ENCODE measurements around the gene SHISA9. TPM values are rescaled to one million over a fixed set of nuclear protein-coding genes. Genes with fewer than 3 reads are reported as not detected.
"Not testable (repeated sequence)": the region's sequence is repeated elsewhere in the genome, so short reads cannot be mapped to it uniquely, and the experiment has no call there.

SHISA9 gene
- under 1 TPM; 0.06 to 0.97 (median 0.15) TPM for total RNA-seq
- under 1 TPM; 0.01 to 0.13 (median 0.03) TPM for polyA plus RNA-seq
- long read RNA-seq, donor 1, result 0 reads
- long read RNA-seq, donor 2, result 0 reads

DNA sequence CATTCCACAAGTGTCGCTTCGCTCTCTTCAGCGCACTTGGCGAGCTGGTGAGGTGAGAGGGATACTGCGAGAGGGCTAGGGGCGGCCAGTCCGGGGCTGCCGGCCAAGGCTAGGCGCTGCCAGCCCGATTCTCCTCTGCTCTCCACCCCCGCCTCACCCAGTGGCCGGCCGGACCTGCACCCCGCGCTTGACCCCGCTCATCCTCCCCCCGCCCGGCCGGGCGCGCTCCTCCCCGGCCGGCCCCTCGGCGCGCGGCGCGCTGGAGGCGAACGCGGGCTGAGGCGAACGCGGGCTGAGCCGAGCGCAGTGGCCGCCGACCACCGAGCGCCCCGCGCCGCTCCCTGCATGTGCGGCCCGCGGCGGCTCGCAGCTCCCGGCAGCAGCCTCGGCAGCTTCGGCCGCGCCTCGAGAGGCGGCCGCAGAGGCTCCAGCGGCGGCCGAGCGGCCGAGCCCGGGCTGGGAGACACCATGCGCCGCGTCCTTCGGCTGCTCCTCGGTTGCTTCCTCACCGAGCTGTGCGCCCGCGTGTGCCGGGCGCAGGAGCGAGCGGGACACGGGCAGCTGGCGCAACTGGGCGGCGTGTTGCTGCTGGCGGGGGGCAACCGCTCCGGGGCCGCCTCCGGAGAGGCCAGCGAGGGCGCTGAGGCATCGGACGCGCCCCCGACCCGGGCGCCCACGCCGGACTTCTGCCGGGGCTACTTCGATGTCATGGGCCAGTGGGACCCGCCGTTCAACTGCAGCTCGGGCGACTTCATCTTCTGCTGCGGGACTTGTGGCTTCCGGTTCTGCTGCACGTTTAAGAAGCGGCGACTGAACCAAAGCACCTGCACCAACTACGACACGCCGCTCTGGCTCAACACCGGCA is at the start of gene SHISA9:
Gene SHISA9, plus strand, starts transcription at position 2 of the 865 bp plus-strand sequence.
- Histone ChIP-seq H3K36me3 (ENCODE audit: insufficient read depth in 1 of 2, low read depth in 1 of 2) (no peaks in the 10 kb centered on the region), H3K4me3 (peak within 1 kb of the TSS; percentile 28), H3K27ac (no peak within 1 kb of the TSS), H3K4me1 (no peaks in the 10 kb centered on the region), H3K27me3 (ENCODE audit: insufficient read depth in 3 of 3, low read length in 2 of 3) (peaks cover 0 to 64% (median 21%) of the 10 kb centered on the region in 3 donors), H3K9me3 (no peaks in the 10 kb centered on the region)
- ATAC-seq (no peak), DNase-seq (no peak)
- intact Hi-C loops (cut with DNase I), result no loop called here
- TF ChIP-seq, protein P1, sequence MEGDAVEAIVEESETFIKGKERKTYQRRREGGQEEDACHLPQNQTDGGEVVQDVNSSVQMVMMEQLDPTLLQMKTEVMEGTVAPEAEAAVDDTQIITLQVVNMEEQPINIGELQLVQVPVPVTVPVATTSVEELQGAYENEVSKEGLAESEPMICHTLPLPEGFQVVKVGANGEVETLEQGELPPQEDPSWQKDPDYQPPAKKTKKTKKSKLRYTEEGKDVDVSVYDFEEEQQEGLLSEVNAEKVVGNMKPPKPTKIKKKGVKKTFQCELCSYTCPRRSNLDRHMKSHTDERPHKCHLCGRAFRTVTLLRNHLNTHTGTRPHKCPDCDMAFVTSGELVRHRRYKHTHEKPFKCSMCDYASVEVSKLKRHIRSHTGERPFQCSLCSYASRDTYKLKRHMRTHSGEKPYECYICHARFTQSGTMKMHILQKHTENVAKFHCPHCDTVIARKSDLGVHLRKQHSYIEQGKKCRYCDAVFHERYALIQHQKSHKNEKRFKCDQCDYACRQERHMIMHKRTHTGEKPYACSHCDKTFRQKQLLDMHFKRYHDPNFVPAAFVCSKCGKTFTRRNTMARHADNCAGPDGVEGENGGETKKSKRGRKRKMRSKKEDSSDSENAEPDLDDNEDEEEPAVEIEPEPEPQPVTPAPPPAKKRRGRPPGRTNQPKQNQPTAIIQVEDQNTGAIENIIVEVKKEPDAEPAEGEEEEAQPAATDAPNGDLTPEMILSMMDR (IDR thresholded peaks at IDR 0.05), result no peak
- WGBS, 3 donors, result 0 to 1% (median 0%) methylated on average over 45 to 110 of the region's 110 CpGs

DNA sequence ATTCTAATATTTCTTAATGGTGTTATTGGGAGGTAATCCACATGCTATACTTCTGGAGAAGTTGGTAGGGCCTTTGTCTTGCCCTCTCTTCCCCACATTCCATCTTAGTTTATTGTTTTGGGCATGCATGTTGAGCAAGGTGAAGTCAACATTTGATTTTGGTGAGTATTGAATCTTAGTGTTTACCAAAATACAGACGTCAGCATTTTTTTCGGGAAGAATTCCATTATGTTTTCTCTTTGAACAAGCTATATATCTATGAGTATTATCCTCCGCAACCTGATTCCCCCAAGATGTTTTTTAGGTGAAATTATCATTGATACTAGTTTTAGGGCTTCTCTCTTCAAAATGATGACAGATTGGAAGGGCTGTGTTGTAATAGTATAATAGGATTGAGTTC is 47.4 kb upstream of the SHISA9 start:
- 93 to 98% (median 94%) methylated on average over 3 of the region's 3 CpGs for WGBS, 3 donors
- ATAC-seq, result no peak

GRCh38 chr16:12857435-12857834 is 44.0 kb upstream of the SHISA9 start:
- 83 to 92% (median 89%) methylated on average over 2 of the region's 2 CpGs for WGBS, 3 donors
- H3K27ac ChIP-seq; H3K36me3 ChIP-seq (ENCODE audit: insufficient read depth in 1 of 2, low read depth in 1 of 2); H3K27me3 ChIP-seq (ENCODE audit: insufficient read depth in 3 of 3, low read length in 2 of 3); intact Hi-C loops (cut with DNase I); DNase-seq; H3K4me3 ChIP-seq; H3K4me1 ChIP-seq; ATAC-seq: not testable (repeated sequence)
- H3K9me3 ChIP-seq, result peaks cover 13% of the 10 kb centered on the region

More for the DNA sequence above, 47.4 kb upstream of the SHISA9 start:
- Histone ChIP-seq H3K27me3 (ENCODE audit: insufficient read depth in 3 of 3, low read length in 2 of 3) (no peaks in the 10 kb centered on the region), H3K4me3 (no peak overlapping the region), H3K27ac (no peak overlapping the region), H3K4me1 (no peaks in the 10 kb centered on the region), H3K9me3 (peaks cover 13% of the 10 kb centered on the region), H3K36me3 (ENCODE audit: insufficient read depth in 1 of 2, low read depth in 1 of 2) (no peaks in the 10 kb centered on the region)
- DNase-seq, result no peak
- TF ChIP-seq, protein P1 (IDR thresholded peaks at IDR 0.05), result no peak
- intact Hi-C loops (cut with DNase I), result no loop called here

GRCh38 chr16:12862327-12862726 is 39.1 kb upstream of the SHISA9 start:
- 83 to 87% (median 86%) methylated on average over 22 of the region's 22 CpGs for WGBS, 3 donors
- ATAC-seq, result no peak

GRCh38 chr16:12862941-12863340 is 38.5 kb upstream of the SHISA9 start:
- H3K27me3 ChIP-seq (ENCODE audit: insufficient read depth in 3 of 3, low read length in 2 of 3), result peaks cover 0 to 2% (median 0%) of the 10 kb centered on the region in 3 donors
- intact Hi-C loops (cut with DNase I), result loop anchor here in 1 of 2 donors (10.0 kb wide), 1 partner anchor 72 kb away; no protein-coding TSS in a partner anchor
- no peak for DNase-seq
- H3K9me3 ChIP-seq, result no peaks in the 10 kb centered on the region
- no peak overlapping the region for H3K4me3 ChIP-seq
- TF ChIP-seq, protein P1 (IDR thresholded peaks at IDR 0.05), result no peak
- H3K27ac ChIP-seq, result no peak overlapping the region
- H3K36me3 ChIP-seq (ENCODE audit: insufficient read depth in 1 of 2, low read depth in 1 of 2), result no peaks in the 10 kb centered on the region
- no peak for ATAC-seq
- WGBS, 3 donors, result 80 to 84% (median 81%) methylated on average over 5 of the region's 5 CpGs
- H3K4me1 ChIP-seq, result no peaks in the 10 kb centered on the region

More at GRCh38 chr16:12862327-12862726, 39.1 kb upstream of the SHISA9 start:
- DNase-seq, result no peak
- Histone ChIP-seq H3K4me3 (no peak overlapping the region), H3K4me1 (no peaks in the 10 kb centered on the region), H3K9me3 (peaks cover 1% of the 10 kb centered on the region), H3K27ac (no peak overlapping the region), H3K27me3 (ENCODE audit: insufficient read depth in 3 of 3, low read length in 2 of 3) (peaks cover 0 to 2% (median 0%) of the 10 kb centered on the region in 3 donors), H3K36me3 (ENCODE audit: insufficient read depth in 1 of 2, low read depth in 1 of 2) (no peaks in the 10 kb centered on the region)
- intact Hi-C loops (cut with DNase I), result loop anchor here in 1 of 2 donors (10.0 kb wide), 1 partner anchor 72 kb away; no protein-coding TSS in a partner anchor
- TF ChIP-seq, protein P1 (IDR thresholded peaks at IDR 0.05), result no peak
